Cardiac muscle cell (in vitro differentiated cells and primary cell): ENCODE results near the gene TGFBRAP1. TPM values are rescaled to one million over a fixed set of nuclear protein-coding genes. Genes with fewer than 3 reads are reported as not detected.
A peak's percentile ranks its signal among the peaks of the same experiment; 100 is the strongest.

ENCODE experiments used
- DNase-seq, 2 donors: peaks; one replicate each; pipeline versions ENCODE4 v3.0.0 to v3.0.0-alpha.2; 2010 to 2017; ENCODE audit warnings: low read depth in 1 of 2, low spot score in 1 of 2
- H3K27ac ChIP-seq: fragments of 200-600 bp; sonication (generic); 2 replicates; pipeline ENCODE4 v1.5.1; 2016
- H3K27me3 ChIP-seq: fragments of 200-600 bp; sonication (generic); 2 replicates; pipeline ENCODE4 v1.6.0; 2016; ENCODE audit warnings: control low read depth
- H3K36me3 ChIP-seq: fragments of 200-600 bp; sonication (generic); 2 replicates; pipeline ENCODE4 v1.5.1; 2016; ENCODE audit warnings: control low read depth
- H3K4me1 ChIP-seq: fragments of 200-600 bp; sonication (generic); 2 replicates; pipeline ENCODE4 v1.8.1; 2017; ENCODE audit warnings: low read depth, mild to moderate bottlenecking, mixed run types
- H3K4me3 ChIP-seq: fragments of 200-600 bp; sonication (generic); 2 replicates; pipeline ENCODE4 v1.5.1; 2016; ENCODE audit warnings: mild to moderate bottlenecking
- H3K9me3 ChIP-seq: fragments of 200-600 bp; sonication (generic); 2 replicates; pipeline ENCODE4 v1.5.1; 2017; ENCODE audit warnings: low read depth, mild to moderate bottlenecking, control low read depth
- polyA plus RNA-seq: library from polyadenylated mRNA; unstranded; fragments of >200 nt; fragmentation: Nextera tagmentation; extraction: Ambion mirVana; gene quantifications from 2 replicates; pipeline ENCODE4 v1.2.1, GENCODE V29; 2016
- total RNA-seq: library from RNA; depleted of rRNA; stranded (reverse); fragments of >200 nt; gene quantifications from 2 replicates; pipeline ENCODE4 v1.2.3, GENCODE V29; 2016
- TF ChIP-seq, protein P1 (sequence below): IDR thresholded peaks from 2 replicates; pipeline ENCODE4 v1.5.1; 2012; ENCODE audit warnings: low read depth, mild to moderate bottlenecking, low read length

The TGFBRAP1 gene
- total and polyA plus RNA-seq, 2 experiments from 2014 or later: 11.5 to 18.9 TPM

DNA sequence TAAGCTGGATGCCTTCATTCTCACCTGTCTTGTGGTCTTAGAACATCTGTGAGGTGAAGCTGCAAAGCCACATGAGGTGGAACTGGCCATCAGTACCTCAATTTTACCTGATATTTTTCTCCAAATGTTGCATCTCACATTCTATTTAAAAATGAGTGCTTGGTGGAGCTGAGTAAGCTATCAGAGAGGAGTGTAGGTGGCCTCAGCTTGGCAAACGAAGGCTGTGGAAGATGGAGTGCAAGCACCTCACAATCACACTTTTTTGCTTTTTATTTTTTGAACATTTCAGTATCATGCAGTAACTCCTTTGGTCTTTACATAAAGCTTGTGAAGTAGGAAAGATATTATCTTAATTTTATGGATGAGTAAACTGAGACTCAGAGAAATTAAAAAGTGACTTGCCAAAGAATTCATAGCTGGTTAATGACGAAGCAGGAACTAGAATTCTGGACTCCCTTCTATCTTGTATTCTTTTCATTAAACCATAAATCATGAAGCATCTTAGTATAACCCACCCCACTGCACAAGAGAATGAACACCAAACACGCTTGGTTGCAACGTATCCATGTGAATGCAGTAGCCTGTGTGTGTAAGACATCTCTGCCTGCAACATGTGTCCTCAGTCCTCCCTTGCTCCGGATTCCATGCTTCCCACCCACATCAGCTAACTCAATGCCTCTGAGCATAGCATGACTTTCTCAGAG is 35.1 kb upstream of the TGFBRAP1 start:
- H3K4me3 ChIP-seq: no peak overlapping the region
- no peak for DNase-seq
- peak overlapping the region; percentile 34 for H3K27ac ChIP-seq
- TF ChIP-seq, protein P1, sequence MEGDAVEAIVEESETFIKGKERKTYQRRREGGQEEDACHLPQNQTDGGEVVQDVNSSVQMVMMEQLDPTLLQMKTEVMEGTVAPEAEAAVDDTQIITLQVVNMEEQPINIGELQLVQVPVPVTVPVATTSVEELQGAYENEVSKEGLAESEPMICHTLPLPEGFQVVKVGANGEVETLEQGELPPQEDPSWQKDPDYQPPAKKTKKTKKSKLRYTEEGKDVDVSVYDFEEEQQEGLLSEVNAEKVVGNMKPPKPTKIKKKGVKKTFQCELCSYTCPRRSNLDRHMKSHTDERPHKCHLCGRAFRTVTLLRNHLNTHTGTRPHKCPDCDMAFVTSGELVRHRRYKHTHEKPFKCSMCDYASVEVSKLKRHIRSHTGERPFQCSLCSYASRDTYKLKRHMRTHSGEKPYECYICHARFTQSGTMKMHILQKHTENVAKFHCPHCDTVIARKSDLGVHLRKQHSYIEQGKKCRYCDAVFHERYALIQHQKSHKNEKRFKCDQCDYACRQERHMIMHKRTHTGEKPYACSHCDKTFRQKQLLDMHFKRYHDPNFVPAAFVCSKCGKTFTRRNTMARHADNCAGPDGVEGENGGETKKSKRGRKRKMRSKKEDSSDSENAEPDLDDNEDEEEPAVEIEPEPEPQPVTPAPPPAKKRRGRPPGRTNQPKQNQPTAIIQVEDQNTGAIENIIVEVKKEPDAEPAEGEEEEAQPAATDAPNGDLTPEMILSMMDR: no peak
- H3K36me3 ChIP-seq: peaks cover 91% of the 10 kb centered on the region
- H3K9me3 ChIP-seq: no peaks in the 10 kb centered on the region
- no peaks in the 10 kb centered on the region for H3K27me3 ChIP-seq
- no peaks in the 10 kb centered on the region for H3K4me1 ChIP-seq

GRCh38 chr2:105362862-105363591 is 33.5 kb upstream of the TGFBRAP1 start:
- no peak overlapping the region for H3K4me3 ChIP-seq
- H3K27ac ChIP-seq: peak overlapping the region; percentile 86
- no peaks in the 10 kb centered on the region for H3K9me3 ChIP-seq
- TF ChIP-seq, protein P1: no peak
- no peaks in the 10 kb centered on the region for H3K27me3 ChIP-seq
- H3K36me3 ChIP-seq: peaks cover 92% of the 10 kb centered on the region
- DNase-seq: no peak
- no peaks in the 10 kb centered on the region for H3K4me1 ChIP-seq

DNA sequence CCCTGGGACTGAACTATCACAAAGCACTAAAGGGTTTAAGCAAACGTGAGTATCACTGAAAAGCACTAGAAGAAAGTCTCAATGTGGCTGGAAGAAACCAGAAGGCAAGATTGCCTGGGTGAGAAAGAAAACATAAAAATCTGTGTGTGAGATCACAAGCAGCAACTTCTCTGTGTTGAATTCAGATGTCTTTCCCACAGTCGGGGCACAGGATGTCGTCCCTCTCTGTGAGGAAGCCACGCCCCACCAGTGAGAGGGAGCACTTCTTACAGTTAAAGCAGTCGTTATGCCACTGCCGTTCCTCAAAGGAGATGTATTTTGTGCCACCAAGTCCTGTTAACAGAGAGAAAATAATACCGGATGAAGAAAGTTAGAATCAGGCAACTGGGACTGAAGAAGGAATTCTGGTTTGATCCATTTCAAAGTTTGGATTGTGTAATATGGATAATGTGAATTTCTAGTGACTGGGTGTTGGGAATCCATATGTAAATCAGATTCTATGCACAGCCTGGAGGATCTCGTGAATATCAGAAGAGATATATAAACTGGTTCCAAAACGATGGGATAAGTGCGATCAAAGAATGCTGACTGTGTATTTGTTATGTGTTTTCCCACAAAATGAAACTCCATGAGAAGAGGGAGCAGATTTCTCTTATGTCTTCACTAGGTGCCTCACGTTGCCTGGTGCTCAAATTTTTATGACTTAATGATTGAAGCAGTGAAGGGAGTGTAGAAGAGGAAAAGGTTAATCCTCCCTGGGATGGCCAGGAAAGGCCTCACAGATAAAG is 31.8 kb upstream of the TGFBRAP1 start:
- Histone ChIP-seq H3K27ac (peak overlapping the region; percentile 86), H3K4me1 (no peaks in the 10 kb centered on the region), H3K4me3 (no peak overlapping the region), H3K27me3 (no peaks in the 10 kb centered on the region), H3K9me3 (no peaks in the 10 kb centered on the region), H3K36me3 (peaks cover 78% of the 10 kb centered on the region)
- no peak for DNase-seq
- TF ChIP-seq, protein P1: no peak

- TF ChIP-seq, protein P1: no peak
- H3K27ac ChIP-seq: peak overlapping the region; percentile 83
- H3K9me3 ChIP-seq: no peaks in the 10 kb centered on the region
- H3K4me3 ChIP-seq: no peak overlapping the region
- peaks cover 58% of the 10 kb centered on the region for H3K36me3 ChIP-seq
- DNase-seq: peak in 1 of 2 donors; percentile 36
- H3K4me1 ChIP-seq: no peaks in the 10 kb centered on the region
- no peaks in the 10 kb centered on the region for H3K27me3 ChIP-seq
Measured at GRCh38 chr2:105358593-105358992, 29.1 kb upstream of the TGFBRAP1 start.

GRCh38 chr2:105357122-105357521 is 27.6 kb upstream of the TGFBRAP1 start:
- Histone ChIP-seq H3K9me3 (no peaks in the 10 kb centered on the region), H3K36me3 (peaks cover 44% of the 10 kb centered on the region), H3K4me1 (no peaks in the 10 kb centered on the region), H3K27ac (peak overlapping the region; percentile 65), H3K27me3 (no peaks in the 10 kb centered on the region), H3K4me3 (no peak overlapping the region)
- DNase-seq: no peak
- TF ChIP-seq, protein P1: no peak
